ENCODE data around the gene LRP10.
A peak's percentile ranks its signal among the peaks of the same experiment; 100 is the strongest.
"Not testable (repeated sequence)": the region's sequence is repeated elsewhere in the genome, so short reads cannot be mapped to it uniquely, and the experiment has no call there.

Gene LRP10

DNA sequence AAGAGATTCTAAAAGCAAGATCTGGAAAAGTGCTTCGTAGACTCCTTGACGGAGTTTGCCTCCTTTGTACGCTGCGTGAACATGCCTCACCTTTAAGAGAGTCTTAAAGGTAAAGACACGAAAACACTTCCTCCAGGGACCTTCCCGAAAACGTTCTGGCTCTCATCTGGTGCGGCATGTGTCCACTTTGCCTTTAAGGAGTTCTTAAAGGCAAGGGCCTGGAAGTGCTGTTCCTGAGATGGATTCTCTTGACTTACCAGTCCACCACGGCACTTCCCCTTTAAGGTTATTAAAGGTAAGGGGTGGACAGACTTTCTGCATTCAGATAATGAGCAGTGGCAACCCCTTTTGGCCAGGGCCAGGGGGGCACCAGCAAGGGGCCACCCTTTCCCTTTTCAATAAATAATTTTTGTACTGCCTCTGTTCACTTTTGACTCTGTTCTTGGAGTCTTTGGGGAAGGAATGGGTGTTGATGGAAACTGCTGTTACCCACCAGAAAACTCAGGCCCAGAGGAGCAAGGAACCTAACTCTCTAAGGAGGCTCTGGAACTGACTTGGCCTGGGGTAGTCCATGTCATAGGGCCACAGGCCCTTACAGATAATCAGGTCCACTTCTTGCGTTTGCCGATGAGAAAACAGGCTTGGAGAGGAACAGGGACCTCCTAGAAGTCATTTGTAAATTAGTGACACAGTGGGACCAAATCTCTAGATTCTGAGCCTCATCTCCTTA lies 15.9 kb downstream of the LRP10 start:
- DNase-seq (ENCODE audit: low read depth): no peak

- no peak for DNase-seq (ENCODE audit: low read depth)
These were observed 16.4 kb downstream of the LRP10 start for GRCh38 chr14:22887990-22888378.

GRCh38 chr14:22888662-22889061 lies 17.1 kb downstream of the LRP10 start:
- DNase-seq (ENCODE audit: low read depth): no peak

GRCh38 chr14:22890416-22890815 lies 18.9 kb downstream of the LRP10 start:
- DNase-seq (ENCODE audit: low read depth): no peak

DNA sequence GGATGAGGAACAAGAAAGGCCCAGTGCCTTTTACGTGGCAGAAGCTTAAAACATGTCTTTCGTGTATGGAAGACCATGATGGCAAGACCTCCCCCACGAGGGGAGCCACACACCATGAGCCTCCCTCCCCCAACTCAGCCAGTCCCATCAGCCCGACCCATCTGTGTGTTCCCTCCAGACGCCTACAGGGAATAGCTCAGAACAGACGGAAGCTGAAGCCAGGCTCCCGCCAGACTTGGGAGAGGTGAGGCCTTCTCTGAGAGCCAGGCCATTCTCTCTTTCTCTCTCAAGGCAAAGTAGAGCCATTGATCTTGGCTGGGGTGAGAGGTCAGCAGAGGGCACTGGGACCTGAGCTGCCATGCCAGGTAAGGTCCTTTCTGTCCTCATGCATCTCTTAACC lies 20.9 kb downstream of the LRP10 start:
- DNase-seq (ENCODE audit: low read depth): no peak

GRCh38 chr14:22893706-22894105 lies 22.2 kb downstream of the LRP10 start:
- no peak for DNase-seq (ENCODE audit: low read depth)

DNA sequence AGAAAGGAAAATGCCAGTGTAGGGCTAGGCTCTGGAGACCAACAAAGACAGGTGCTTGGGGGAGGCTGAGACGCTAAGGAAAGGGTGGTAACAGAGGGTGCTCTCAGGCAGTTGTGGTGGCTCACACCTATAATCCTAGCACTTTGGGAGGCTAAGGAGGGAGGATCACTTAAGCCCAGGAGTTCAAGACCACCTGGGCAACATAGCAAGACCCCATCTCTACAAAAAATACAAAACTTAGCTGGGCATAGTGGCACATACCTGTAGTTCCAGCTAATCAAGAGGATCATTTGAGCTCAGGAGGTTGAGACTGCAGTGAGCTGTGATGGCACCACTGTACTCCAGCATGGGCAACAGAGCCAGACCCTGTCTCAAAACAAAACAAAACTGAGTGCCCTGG lies 23.9 kb downstream of the LRP10 start:
- DNase-seq (ENCODE audit: low read depth): no peak

- no peak for DNase-seq (ENCODE audit: low read depth)
These were observed 24.8 kb downstream of the LRP10 start for GRCh38 chr14:22896356-22896755.

DNA sequence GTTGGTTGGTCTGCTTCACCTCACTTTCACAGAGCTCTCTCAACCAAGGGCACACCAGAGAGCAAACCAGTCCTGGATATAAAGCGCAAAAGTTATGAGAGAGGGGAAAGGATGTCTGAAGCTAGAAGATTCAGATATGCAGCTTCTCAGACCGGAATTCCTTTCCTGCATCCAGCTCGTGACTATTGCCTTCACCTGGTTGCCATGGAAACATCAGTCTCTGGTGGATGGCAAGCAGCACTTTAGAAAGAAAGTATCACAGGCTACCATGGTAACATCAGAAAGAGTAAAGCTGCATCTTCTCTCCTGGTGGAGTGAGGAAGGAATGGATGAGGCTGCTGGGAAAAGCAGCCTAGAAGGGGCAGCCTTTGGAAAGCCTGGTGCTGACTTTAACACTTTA lies 25.2 kb downstream of the LRP10 start:
- DNase-seq (ENCODE audit: low read depth): no peak

GRCh38 chr14:22897357-22897756 lies 25.8 kb downstream of the LRP10 start:
- DNase-seq (ENCODE audit: low read depth): no peak

- DNase-seq (ENCODE audit: low read depth): no peak
These were observed 27.0 kb downstream of the LRP10 start for GRCh38 chr14:22898302-22899090.

DNA sequence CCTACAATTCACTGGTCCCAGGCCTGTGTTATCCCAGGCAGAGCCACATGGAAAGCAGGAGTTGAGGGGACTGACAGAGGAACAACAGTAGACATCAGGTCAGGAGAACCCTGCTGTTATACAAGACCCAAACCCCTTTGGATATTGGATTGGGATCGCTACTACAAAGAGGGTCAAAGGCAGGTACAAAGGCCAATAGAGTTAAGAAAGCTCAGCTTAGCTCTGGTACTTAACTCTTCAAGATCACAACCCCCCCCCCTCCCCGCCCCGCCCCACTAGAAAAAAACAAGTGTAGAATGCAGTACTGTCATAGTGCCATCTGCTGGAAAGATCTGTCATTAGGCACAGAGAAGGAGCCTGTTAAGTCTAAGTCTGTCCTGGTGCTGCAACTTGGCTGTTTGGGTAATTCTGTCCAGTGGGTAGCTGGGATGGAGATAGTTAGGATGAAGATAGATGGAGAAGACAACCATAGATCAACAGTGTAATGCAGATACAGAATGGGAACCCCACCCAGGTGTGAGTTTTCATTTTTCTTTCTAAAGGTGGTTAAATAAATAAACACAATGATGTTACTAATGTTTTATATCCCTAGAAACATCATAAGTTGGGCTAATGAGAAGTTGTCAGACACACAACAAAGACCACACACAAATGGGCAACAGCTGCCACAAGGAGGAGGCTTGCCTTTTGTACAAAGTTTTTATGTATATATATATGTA lies 28.7 kb downstream of the LRP10 start:
- DNase-seq (ENCODE audit: low read depth): no peak

GRCh38 chr14:22901799-22902198 lies 30.3 kb downstream of the LRP10 start:
- no peak for DNase-seq (ENCODE audit: low read depth)

DNA sequence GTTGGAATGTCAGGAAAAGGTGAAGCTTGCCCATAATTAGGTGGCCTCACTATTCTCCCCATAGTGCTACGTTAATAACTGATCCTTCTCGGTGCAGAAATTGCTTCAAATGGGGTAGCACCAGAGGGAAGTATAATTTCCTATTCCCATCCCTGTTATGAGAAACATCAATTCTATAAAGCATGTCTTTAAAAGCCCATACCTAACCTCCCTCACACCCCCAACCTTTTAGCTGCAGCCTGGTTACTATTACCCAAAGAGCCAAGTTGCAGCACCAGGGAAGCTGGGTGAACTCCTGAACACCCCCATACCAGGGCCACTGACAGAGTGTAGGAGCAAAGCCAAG lies 32.2 kb downstream of the LRP10 start:
- DNase-seq (ENCODE audit: low read depth): no peak

DNA sequence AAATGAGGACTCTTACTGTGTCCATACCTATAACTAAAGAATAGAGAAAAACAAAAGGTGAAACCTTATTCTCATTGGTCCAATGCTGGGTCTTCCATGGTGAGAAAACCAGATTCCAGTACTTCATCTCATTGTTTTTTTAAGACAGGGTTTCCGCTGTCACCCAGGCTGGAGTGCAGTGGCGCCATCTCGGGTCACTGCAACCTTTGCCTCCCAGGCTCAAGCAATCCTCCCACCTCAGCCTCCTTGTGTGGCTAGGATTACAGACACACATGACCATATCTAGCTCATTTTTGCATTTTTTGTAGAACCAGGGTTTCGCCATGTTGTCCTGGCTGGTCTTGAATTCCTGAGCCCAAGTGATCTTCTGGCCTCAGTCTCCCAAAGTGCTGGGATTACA lies 34.1 kb downstream of the LRP10 start:
- DNase-seq (ENCODE audit: low read depth): no peak

GRCh38 chr14:22906073-22906472 lies 34.5 kb downstream of the LRP10 start:
- DNase-seq (ENCODE audit: low read depth): no peak

GRCh38 chr14:22907429-22907828 lies 35.9 kb downstream of the LRP10 start:
- no peak for DNase-seq (ENCODE audit: low read depth)

DNA sequence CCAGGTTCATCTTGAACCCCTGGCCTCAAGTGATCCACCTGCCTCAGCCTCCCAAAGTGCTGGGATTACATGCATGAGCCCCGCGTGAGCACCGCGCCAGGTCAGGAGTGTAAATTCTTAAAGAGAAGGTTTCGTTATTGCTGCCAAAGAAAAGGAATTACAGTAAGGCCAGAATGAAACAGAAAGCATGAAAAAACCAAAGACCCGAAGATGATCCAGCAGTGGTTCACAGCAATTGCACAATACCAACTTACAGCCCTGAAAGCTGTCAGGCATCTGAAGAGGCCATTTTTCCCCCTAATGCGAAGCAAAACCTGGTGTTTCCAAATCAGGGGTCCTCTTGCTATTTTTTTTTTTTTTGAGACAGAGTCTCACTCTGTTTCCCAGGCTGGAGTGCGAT lies 37.1 kb downstream of the LRP10 start:
- no peak for DNase-seq (ENCODE audit: low read depth)

- no peak for DNase-seq (ENCODE audit: low read depth)
These were observed 39.4 kb downstream of the LRP10 start for GRCh38 chr14:22910916-22911315.

GRCh38 chr14:22914836-22915235 lies 43.3 kb downstream of the LRP10 start:
- DNase-seq (ENCODE audit: low read depth): not testable (repeated sequence)

DNA sequence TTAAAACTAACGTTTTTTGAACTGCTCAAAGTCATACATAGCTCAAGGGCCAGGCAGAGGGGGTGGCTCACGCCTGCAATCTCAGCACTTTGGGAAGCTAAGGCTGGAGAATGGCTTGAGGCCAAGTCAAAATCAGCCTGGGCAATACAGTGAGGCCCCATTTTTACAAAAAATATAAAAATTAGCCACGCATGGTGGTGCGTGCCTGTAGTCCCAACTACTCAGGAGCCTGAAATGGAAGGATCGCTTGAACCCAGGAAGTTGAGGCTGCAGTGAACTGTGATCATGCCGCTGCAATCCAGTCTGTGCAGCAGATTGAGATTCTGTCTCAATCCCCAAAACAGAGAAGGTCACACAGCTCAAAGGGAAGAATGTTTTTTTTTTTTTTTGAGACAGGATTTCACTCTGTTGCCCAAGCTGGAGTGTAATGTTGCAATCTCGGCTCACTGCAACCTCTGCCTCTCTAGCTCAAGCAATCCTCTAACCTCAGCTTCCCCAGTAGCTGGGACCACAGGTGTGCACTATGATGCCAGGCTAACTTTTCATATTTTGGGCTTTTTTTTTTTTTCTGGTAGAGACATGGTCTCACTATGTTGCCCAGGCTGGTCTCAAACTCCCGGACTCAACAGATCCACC lies 44.5 kb downstream of the LRP10 start:
- no peak for DNase-seq (ENCODE audit: low read depth)

DNA sequence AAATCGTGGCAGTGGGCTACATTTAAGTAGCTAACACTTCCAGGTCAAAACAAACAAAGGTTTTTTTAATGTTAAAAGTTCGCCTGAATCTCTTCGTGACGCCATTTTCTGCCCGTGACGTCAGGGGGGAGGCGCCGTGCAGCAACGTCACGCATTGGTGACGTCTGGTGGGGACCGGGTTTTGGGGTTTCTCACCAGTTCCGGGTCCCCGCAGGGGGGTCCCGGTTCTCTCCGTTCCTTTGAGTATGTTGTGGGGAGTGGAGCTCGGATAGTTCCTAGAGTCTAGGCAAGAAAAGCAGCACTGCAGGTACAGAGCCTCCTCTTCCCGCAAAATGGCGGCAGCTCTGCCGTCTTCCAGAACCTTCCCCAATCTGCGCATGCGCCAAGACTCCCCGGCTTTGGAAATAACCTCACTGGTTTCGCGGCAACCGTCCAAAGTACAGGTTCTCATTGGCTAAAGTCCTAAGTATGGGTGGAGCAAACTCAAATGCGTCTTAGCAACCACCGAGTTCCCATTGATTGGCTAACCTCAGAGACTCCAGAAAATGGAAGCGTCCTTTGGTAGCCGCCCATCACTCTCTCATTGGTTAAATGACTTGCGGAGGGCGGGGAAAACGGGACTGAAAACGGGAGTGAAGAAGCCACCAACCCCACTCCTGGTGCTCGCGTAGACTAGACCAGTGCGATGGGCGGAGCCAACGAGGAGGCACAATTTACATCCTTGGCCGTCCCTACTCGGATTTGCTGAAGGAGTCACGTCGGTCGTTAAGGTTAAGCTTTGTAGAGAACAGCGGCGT lies 47.5 kb downstream of the LRP10 start, which contains the start of gene RBM23:
TSS of gene RBM23 (minus strand) at position 346 of the 797 bp plus-strand sequence.
- DNase-seq (ENCODE audit: low read depth): peak; percentile 100
